B cell (primary cell): ENCODE results near the gene CYFIP1.

Experiments used
- EZH2 ChIP-seq: IDR thresholded peaks from 2 replicates; pipeline ENCODE4 v1.6.1; 2012; ENCODE audit warnings: borderline replicate concordance, low read depth, mild to moderate bottlenecking, moderate library complexity, low read length; ENCODE audit not compliant: insufficient read depth, poor library complexity, severe bottlenecking
- TF ChIP-seq, protein P1 (sequence below): fragments of 200-600 bp; IDR thresholded peaks from one replicate; pipeline ENCODE4 v1.8.0; 2022; ENCODE audit warnings: antibody characterized with exemption, mild to moderate bottlenecking

DNA sequence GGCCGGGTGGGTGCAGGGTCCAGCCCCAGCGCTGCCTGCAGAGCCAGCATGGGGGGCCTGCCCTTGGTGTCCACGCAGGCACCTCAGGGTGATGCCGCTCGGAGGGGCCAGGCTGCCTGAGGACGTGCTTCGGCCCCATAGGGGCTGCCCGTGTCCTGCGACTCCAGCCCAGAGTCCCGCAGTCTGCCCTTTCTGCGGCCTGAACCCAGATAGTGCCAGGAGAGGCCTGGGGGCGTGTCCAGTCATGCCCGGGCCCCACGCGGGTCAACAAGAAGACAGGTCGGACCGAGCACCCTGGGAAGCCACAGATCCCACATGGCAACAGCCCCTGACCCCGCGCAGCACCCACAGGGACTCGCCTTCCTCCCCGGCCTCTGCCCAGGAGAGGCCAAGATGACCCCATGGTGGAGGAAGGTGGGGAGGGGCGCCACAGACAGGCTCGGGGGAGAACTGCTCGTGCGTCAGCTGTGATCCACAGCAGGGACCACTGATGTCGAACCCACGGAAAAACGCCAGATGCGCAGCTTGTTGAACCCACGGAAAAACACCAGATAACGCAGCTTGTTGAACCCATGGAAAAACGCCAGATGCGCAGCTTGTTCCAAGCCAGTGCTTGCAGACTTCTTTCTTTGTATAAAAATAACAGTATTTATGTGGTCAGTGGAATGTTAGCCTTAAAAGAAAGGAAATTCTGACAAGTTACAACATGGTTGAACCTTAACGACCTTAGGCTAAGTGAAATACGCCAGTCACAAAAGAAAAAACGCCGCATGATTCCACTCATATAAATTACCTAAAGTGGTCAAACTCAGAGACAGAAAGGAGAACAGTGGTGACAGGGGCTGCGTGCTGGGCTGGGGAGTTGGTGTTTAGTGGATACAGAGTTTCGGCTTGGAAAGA, 28.5 kb downstream of the CYFIP1 start:
- TF ChIP-seq, protein P1, sequence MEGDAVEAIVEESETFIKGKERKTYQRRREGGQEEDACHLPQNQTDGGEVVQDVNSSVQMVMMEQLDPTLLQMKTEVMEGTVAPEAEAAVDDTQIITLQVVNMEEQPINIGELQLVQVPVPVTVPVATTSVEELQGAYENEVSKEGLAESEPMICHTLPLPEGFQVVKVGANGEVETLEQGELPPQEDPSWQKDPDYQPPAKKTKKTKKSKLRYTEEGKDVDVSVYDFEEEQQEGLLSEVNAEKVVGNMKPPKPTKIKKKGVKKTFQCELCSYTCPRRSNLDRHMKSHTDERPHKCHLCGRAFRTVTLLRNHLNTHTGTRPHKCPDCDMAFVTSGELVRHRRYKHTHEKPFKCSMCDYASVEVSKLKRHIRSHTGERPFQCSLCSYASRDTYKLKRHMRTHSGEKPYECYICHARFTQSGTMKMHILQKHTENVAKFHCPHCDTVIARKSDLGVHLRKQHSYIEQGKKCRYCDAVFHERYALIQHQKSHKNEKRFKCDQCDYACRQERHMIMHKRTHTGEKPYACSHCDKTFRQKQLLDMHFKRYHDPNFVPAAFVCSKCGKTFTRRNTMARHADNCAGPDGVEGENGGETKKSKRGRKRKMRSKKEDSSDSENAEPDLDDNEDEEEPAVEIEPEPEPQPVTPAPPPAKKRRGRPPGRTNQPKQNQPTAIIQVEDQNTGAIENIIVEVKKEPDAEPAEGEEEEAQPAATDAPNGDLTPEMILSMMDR = no peak
- TF ChIP-seq EZH2 = no peak
